Gastrocnemius medialis (tissue), 4 donors: Measurements from ENCODE around the gene CLSTN1. TPM values are rescaled to one million over a fixed set of nuclear protein-coding genes. Genes with fewer than 3 reads are reported as not detected.

Experiments used
- ATAC-seq, 2 donors: fragments of 150-250 bp; one replicate each; pipeline ENCODE4 v1.9.1; 2016
- DNase-seq, 2 donors: peaks; one replicate each; pipeline ENCODE4 v3.0.0-alpha.2; 2019
- H3K27ac ChIP-seq, 4 donors: fragments of 200-600 bp; sonication (generic); 1 replicate in 1 of 4; 2 replicates in 3 of 4; pipeline ENCODE4 v1.5.1; 2016 to 2018; ENCODE audit warnings: mild to moderate bottlenecking in 2 of 4, moderate library complexity in 1 of 4
- H3K27me3 ChIP-seq, 3 donors: fragments of 200-600 bp; sonication (generic) in 2 of 3; 1 replicate in 1 of 3; 2 replicates in 2 of 3; pipeline versions ENCODE4 v1.5.1 to v1.6.0; 2016 to 2019; ENCODE audit warnings: mild to moderate bottlenecking in 1 of 3, moderate library complexity in 1 of 3
- H3K36me3 ChIP-seq, 2 donors: fragments of 200-600 bp; sonication (generic) in 1 of 2; one replicate each; pipeline ENCODE4 v1.5.1; 2017 to 2018
- H3K4me1 ChIP-seq, 2 donors: fragments of 200-600 bp; sonication (generic) in 1 of 2; one replicate each; pipeline ENCODE4 v1.5.1; 2016 to 2017; ENCODE audit warnings: mild to moderate bottlenecking in 2 of 2
- H3K4me3 ChIP-seq, 4 donors: fragments of 200-600 bp; sonication (generic) in 3 of 4; 1 replicate in 1 of 4; 2 replicates in 3 of 4; pipeline ENCODE4 v1.5.1; 2016 to 2019; ENCODE audit warnings: mild to moderate bottlenecking in 2 of 4
- H3K9me3 ChIP-seq, 3 donors: fragments of 200-600 bp; sonication (generic) in 2 of 3; 1 replicate in 1 of 3; 2 replicates in 2 of 3; pipeline ENCODE4 v1.5.1; 2016 to 2019
- CTCF ChIP-seq, 5 experiments: fragments of 450-650 bp in 3 of 5; fragments of 200-600 bp in 2 of 5; sonication (generic) in 2 of 5; IDR thresholded peaks in 4 of 5; conservative IDR thresholded peaks in 1 of 5; 1 replicate in 4 of 5; 2 replicates in 1 of 5; pipeline ENCODE4 v1.5.1; 2016 to 2019; ENCODE audit warnings: antibody characterized with exemption in 5 of 5, mild to moderate bottlenecking in 3 of 5, moderate library complexity in 3 of 5
- POLR2A ChIP-seq, 2 donors: fragments of 450-650 bp; IDR thresholded peaks; one replicate each; pipeline ENCODE4 v1.6.1; 2017; ENCODE audit warnings: antibody characterized with exemption in 2 of 2, mild to moderate bottlenecking in 2 of 2, moderate library complexity in 2 of 2
- in situ Hi-C, 4 donors: fragments of 200-750 bp; cut with MboI; loops; one replicate each; pipeline versions ENCODE4 v1.15.0 to v1.8.0; 2017; ENCODE audit warnings: low sequenced_read_pairs in 4 of 4
- intact Hi-C: fragments of 100-400 bp; cut with DNase I; formaldehyde crosslinking; loops from one replicate; pipeline ENCODE4 v1.15.1; 2023; ENCODE audit warnings: low total_unique reads
- total RNA-seq, 4 donors: library from RNA; depleted of rRNA; stranded (reverse); fragments of >200 nt; gene quantifications; one replicate each; pipeline versions ENCODE4 v1.1.0 to v1.2.3, GENCODE V29; 2016

CLSTN1 gene
- total RNA-seq, 4 donors from 2014 or later: 8.5 to 25.7 (median 22.0) TPM

- Histone ChIP-seq H3K4me1 (no peaks in the 10 kb centered on the region), H3K36me3 (peaks cover 0 to 3% of the 10 kb centered on the region in 2 donors), H3K4me3 (no peak overlapping the region), H3K27ac (no peak overlapping the region), H3K9me3 (no peaks in the 10 kb centered on the region), H3K27me3 (no peaks in the 10 kb centered on the region)
- TF ChIP-seq POLR2A (IDR thresholded peaks at IDR 0.05) (no peak), CTCF (IDR thresholded peaks at IDR 0.05 in 4 of 5, conservative IDR thresholded peaks at IDR 0.05 in 1 of 5) (no peak)
- in situ Hi-C loops: no loop called here
- ATAC-seq (no peak), DNase-seq (no peak)
- intact Hi-C loops: no loop called here
Observed at GRCh38 chr1:9850442-9851162, 26.8 kb upstream of the CLSTN1 start.

- DNase-seq (no peak), ATAC-seq (no peak)
- no peak overlapping the region for H3K4me3 ChIP-seq
- TF ChIP-seq CTCF (IDR thresholded peaks at IDR 0.05 in 4 of 5, conservative IDR thresholded peaks at IDR 0.05 in 1 of 5) (no peak), POLR2A (IDR thresholded peaks at IDR 0.05) (no peak)
- in situ Hi-C loops: no loop called here
- H3K4me1 ChIP-seq: no peaks in the 10 kb centered on the region
- intact Hi-C loops: no loop called here
- no peaks in the 10 kb centered on the region for H3K27me3 ChIP-seq
- peaks cover 0 to 3% of the 10 kb centered on the region in 2 donors for H3K36me3 ChIP-seq
- no peak overlapping the region for H3K27ac ChIP-seq
- H3K9me3 ChIP-seq: no peaks in the 10 kb centered on the region
Observed at GRCh38 chr1:9849691-9850441, 26.1 kb upstream of the CLSTN1 start.

- in situ Hi-C loops: no loop called here
- ATAC-seq (no peak), DNase-seq (no peak)
- Histone ChIP-seq H3K27me3 (no peaks in the 10 kb centered on the region), H3K4me1 (no peaks in the 10 kb centered on the region), H3K27ac (no peak overlapping the region), H3K4me3 (no peak overlapping the region), H3K9me3 (no peaks in the 10 kb centered on the region), H3K36me3 (peaks cover 0 to 3% of the 10 kb centered on the region in 2 donors)
- no peak for TF ChIP-seq POLR2A (IDR thresholded peaks at IDR 0.05)
- no peak for TF ChIP-seq CTCF (IDR thresholded peaks at IDR 0.05 in 4 of 5, conservative IDR thresholded peaks at IDR 0.05 in 1 of 5)
- intact Hi-C loops: no loop called here
Observed at GRCh38 chr1:9848022-9848421, 24.3 kb upstream of the CLSTN1 start.

GRCh38 chr1:9847269-9847668 lies 23.5 kb upstream of the CLSTN1 start:
- intact Hi-C loops: no loop called here
- no peaks in the 10 kb centered on the region for H3K27me3 ChIP-seq
- no peak for ATAC-seq
- H3K9me3 ChIP-seq: no peaks in the 10 kb centered on the region
- TF ChIP-seq POLR2A (IDR thresholded peaks at IDR 0.05) (no peak), CTCF (IDR thresholded peaks at IDR 0.05 in 4 of 5, conservative IDR thresholded peaks at IDR 0.05 in 1 of 5) (no peak)
- in situ Hi-C loops: no loop called here
- no peak overlapping the region for H3K4me3 ChIP-seq
- no peak for DNase-seq
- H3K4me1 ChIP-seq: no peaks in the 10 kb centered on the region
- H3K36me3 ChIP-seq: peaks cover 0 to 3% of the 10 kb centered on the region in 2 donors
- H3K27ac ChIP-seq: no peak overlapping the region
